ENCODE results near the gene PGM2.
"Not testable (repeated sequence)": the region's sequence is repeated elsewhere in the genome, so short reads cannot be mapped to it uniquely, and the experiment has no call there.

PGM2 gene

GRCh38 chr4:37818752-37819151, 7.7 kb upstream of the PGM2 start:
- DNase-seq (ENCODE audit: low read depth) = no peak

GRCh38 chr4:37820458-37820857, 6.0 kb upstream of the PGM2 start:
- DNase-seq (ENCODE audit: low read depth) = not testable (repeated sequence)

GRCh38 chr4:37821953-37822605, 4.4 kb upstream of the PGM2 start:
- no peak for DNase-seq (ENCODE audit: low read depth)

GRCh38 chr4:37825501-37825900, 985 bp upstream of the PGM2 start:
- not testable (repeated sequence) for DNase-seq (ENCODE audit: low read depth)

GRCh38 chr4:37825968-37826294, 555 bp upstream of the PGM2 start:
- no peak for DNase-seq (ENCODE audit: low read depth)

GRCh38 chr4:37827030-37827685, 672 bp downstream of the PGM2 start:
- peak; percentile 59 for DNase-seq (ENCODE audit: low read depth)

- no peak for DNase-seq (ENCODE audit: low read depth)
These were observed 1.4 kb downstream of the PGM2 start for GRCh38 chr4:37827802-37828321.

GRCh38 chr4:37828843-37829242, 2.4 kb downstream of the PGM2 start:
- DNase-seq (ENCODE audit: low read depth) = no peak

- no peak for DNase-seq (ENCODE audit: low read depth)
These were observed 4.2 kb downstream of the PGM2 start for GRCh38 chr4:37830640-37831039.

GRCh38 chr4:37835031-37835430, 8.5 kb downstream of the PGM2 start:
- DNase-seq (ENCODE audit: low read depth) = no peak

GRCh38 chr4:37835806-37836205, 9.3 kb downstream of the PGM2 start:
- no peak for DNase-seq (ENCODE audit: low read depth)

GRCh38 chr4:37836274-37836673, 9.8 kb downstream of the PGM2 start:
- no peak for DNase-seq (ENCODE audit: low read depth)

GRCh38 chr4:37836838-37837440, 10.5 kb downstream of the PGM2 start:
- DNase-seq (ENCODE audit: low read depth) = peak; percentile 5

- DNase-seq (ENCODE audit: low read depth) = peak; percentile 92
These were observed 11.0 kb downstream of the PGM2 start for GRCh38 chr4:37837446-37837845.

- DNase-seq (ENCODE audit: low read depth) = no peak
These were observed 12.9 kb downstream of the PGM2 start for GRCh38 chr4:37839426-37839825.

GRCh38 chr4:37844204-37844603, 17.7 kb downstream of the PGM2 start:
- DNase-seq (ENCODE audit: low read depth) = no peak

- no peak for DNase-seq (ENCODE audit: low read depth)
These were observed 18.7 kb downstream of the PGM2 start for GRCh38 chr4:37845201-37845600.

GRCh38 chr4:37847311-37847884, 20.9 kb downstream of the PGM2 start:
- no peak for DNase-seq (ENCODE audit: low read depth)

- DNase-seq (ENCODE audit: low read depth) = no peak
These were observed 25.9 kb downstream of the PGM2 start for GRCh38 chr4:37852376-37852775.

- DNase-seq (ENCODE audit: low read depth) = no peak
These were observed 31.6 kb downstream of the PGM2 start for GRCh38 chr4:37858112-37858511.

- no peak for DNase-seq (ENCODE audit: low read depth)
These were observed 32.4 kb downstream of the PGM2 start for GRCh38 chr4:37858872-37859271.

- DNase-seq (ENCODE audit: low read depth) = no peak
These were observed 33.8 kb downstream of the PGM2 start for GRCh38 chr4:37860266-37860665.

- no peak for DNase-seq (ENCODE audit: low read depth)
These were observed 36.5 kb downstream of the PGM2 start for GRCh38 chr4:37862961-37863360.
